ENCODE data around the gene KLRB1.
"Not testable (repeated sequence)": the region's sequence is repeated elsewhere in the genome, so short reads cannot be mapped to it uniquely, and the experiment has no call there.

The KLRB1 gene

DNA sequence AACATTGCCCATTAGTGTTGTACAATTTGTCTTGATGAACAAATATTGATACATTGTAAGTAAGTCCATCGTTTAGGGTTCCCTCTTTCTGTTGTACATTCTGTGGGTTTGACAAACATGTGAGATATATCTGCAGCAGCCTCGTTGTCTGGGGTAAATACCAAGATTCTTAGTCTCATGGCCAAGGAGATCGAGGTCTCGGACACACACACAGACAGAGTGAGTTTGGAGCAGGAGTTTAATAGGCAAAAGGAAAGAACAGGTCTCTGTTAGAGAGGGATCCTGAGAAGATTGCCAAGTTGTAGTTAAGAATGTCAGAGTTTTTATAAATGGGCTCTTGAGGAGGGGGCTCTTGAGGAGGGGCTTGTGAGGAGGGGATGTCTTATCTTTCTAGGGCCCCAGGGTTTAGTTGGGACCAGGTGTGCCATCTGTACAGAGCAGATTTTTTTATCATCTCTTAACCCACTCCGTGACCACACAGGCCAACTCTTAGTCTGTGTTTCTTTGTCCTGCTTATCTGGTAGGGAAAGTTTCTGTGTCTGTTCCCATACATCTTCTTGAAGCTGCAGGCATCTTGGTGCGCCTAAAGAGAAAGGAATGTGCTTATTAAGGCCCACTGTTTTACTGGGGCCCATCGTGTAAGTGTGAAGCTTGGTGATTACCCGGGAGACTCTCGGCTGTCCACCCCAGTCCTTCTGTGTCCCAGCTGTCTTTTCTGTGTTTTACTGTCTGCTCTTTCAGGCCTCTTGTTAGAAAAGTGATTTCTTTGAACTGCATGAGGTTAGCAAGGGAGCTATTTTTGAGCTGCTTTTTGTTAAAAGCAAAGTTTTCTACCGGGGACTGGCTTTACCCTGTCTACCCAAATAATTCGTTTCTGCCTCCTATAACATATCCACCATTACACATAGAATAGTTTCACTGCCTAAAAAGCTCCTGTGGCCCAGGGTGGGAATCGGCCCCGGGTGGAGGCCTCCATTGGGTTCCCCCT is 39.4 kb upstream of the KLRB1 start:
- no peak for DNase-seq (ENCODE audit: low read depth in 1 of 2, low spot score in 1 of 2)

DNA sequence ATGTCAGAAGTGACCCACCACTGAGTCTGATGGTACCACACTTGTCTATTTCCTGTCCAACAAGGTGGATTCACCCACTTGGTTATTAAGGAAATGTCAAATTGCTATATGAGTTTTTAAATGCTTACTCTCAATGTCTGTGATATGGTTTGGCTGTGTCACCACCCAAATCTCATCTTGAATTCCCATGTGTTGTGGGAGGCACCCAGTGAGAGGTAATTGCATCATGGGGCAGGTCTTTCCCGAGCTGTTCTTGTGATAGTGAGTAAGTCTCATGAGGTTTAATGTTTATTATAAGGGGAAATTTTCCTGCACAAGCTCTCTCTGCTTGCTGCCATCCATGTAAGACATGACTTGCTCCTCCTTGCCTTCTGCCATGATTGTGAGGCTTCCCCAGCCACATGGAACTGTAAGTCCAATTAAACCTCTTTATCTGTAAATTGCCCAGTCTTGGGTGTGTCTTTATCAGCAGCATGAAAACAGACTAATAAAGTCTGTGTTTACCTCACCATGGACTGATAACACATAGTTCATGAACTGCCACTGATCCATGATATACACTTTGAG is 37.4 kb upstream of the KLRB1 start:
- H3K27me3 ChIP-seq (ENCODE audit: insufficient read depth, poor library complexity, severe bottlenecking); DNase-seq (ENCODE audit: low read depth in 1 of 2, low spot score in 1 of 2); H3K27ac ChIP-seq (replicated peaks); H3K4me3 ChIP-seq (replicated peaks; ENCODE audit: insufficient read depth, low read length): not testable (repeated sequence)

More for the DNA sequence above, 39.4 kb upstream of the KLRB1 start:
- no peak; the same call in 1 of the 2 replicates for TF ChIP-seq POLR2AphosphoS5 (IDR thresholded peaks at IDR 0.05; ENCODE audit: low read depth)
- TF ChIP-seq, protein P1, sequence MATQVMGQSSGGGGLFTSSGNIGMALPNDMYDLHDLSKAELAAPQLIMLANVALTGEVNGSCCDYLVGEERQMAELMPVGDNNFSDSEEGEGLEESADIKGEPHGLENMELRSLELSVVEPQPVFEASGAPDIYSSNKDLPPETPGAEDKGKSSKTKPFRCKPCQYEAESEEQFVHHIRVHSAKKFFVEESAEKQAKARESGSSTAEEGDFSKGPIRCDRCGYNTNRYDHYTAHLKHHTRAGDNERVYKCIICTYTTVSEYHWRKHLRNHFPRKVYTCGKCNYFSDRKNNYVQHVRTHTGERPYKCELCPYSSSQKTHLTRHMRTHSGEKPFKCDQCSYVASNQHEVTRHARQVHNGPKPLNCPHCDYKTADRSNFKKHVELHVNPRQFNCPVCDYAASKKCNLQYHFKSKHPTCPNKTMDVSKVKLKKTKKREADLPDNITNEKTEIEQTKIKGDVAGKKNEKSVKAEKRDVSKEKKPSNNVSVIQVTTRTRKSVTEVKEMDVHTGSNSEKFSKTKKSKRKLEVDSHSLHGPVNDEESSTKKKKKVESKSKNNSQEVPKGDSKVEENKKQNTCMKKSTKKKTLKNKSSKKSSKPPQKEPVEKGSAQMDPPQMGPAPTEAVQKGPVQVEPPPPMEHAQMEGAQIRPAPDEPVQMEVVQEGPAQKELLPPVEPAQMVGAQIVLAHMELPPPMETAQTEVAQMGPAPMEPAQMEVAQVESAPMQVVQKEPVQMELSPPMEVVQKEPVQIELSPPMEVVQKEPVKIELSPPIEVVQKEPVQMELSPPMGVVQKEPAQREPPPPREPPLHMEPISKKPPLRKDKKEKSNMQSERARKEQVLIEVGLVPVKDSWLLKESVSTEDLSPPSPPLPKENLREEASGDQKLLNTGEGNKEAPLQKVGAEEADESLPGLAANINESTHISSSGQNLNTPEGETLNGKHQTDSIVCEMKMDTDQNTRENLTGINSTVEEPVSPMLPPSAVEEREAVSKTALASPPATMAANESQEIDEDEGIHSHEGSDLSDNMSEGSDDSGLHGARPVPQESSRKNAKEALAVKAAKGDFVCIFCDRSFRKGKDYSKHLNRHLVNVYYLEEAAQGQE (IDR thresholded peaks at IDR 0.05; ENCODE audit: insufficient replicate concordance, low read depth), result no peak
- no peak for TF ChIP-seq SPI1 (IDR thresholded peaks at IDR 0.05; ENCODE audit: borderline replicate concordance, low read depth)
- TF ChIP-seq GABPA (IDR thresholded peaks at IDR 0.05; ENCODE audit: low read depth), result no peak
- TF ChIP-seq, protein P2, sequence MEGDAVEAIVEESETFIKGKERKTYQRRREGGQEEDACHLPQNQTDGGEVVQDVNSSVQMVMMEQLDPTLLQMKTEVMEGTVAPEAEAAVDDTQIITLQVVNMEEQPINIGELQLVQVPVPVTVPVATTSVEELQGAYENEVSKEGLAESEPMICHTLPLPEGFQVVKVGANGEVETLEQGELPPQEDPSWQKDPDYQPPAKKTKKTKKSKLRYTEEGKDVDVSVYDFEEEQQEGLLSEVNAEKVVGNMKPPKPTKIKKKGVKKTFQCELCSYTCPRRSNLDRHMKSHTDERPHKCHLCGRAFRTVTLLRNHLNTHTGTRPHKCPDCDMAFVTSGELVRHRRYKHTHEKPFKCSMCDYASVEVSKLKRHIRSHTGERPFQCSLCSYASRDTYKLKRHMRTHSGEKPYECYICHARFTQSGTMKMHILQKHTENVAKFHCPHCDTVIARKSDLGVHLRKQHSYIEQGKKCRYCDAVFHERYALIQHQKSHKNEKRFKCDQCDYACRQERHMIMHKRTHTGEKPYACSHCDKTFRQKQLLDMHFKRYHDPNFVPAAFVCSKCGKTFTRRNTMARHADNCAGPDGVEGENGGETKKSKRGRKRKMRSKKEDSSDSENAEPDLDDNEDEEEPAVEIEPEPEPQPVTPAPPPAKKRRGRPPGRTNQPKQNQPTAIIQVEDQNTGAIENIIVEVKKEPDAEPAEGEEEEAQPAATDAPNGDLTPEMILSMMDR (IDR thresholded peaks at IDR 0.05; ENCODE audit: insufficient read depth, low read length), result no peak
- Histone ChIP-seq H3K27me3 (ENCODE audit: insufficient read depth, poor library complexity, severe bottlenecking) (no peaks in the 10 kb centered on the region), H3K4me3 (replicated peaks; ENCODE audit: insufficient read depth, low read length) (peak overlapping the region; percentile 68), H3K27ac (replicated peaks) (peak overlapping the region; percentile 97)

DNA sequence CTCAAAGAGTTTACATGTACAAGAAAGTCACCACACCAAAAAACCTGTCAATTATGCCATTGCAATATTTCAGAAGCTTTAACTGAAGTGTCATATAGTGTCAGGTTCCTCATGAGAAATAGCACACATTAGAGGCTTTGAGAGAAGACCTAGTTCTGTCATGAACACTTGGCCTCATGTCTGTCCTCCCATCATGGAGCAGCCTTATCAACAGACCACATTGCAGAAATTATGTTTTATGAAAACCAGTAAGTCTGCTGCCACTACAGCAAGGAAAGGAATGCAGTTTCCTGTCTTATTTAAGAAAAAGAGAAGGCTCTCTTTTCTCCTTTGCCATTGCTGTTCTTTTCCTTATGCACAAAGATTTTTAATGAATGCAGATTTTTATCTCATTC is 35.5 kb upstream of the KLRB1 start:
- TF ChIP-seq SPI1 (IDR thresholded peaks at IDR 0.05; ENCODE audit: borderline replicate concordance, low read depth) (no peak), POLR2AphosphoS5 (IDR thresholded peaks at IDR 0.05; ENCODE audit: low read depth) (no peak), GABPA (IDR thresholded peaks at IDR 0.05; ENCODE audit: low read depth) (no peak)
- TF ChIP-seq, protein P1 (IDR thresholded peaks at IDR 0.05; ENCODE audit: insufficient replicate concordance, low read depth), result no peak
- TF ChIP-seq, protein P2 (IDR thresholded peaks at IDR 0.05; ENCODE audit: insufficient read depth, low read length), result no peak
- Histone ChIP-seq H3K4me3 (replicated peaks; ENCODE audit: insufficient read depth, low read length) (no peak overlapping the region), H3K27ac (replicated peaks) (no peak overlapping the region), H3K27me3 (ENCODE audit: insufficient read depth, poor library complexity, severe bottlenecking) (no peaks in the 10 kb centered on the region)
- no peak for DNase-seq (ENCODE audit: low read depth in 1 of 2, low spot score in 1 of 2)

DNA sequence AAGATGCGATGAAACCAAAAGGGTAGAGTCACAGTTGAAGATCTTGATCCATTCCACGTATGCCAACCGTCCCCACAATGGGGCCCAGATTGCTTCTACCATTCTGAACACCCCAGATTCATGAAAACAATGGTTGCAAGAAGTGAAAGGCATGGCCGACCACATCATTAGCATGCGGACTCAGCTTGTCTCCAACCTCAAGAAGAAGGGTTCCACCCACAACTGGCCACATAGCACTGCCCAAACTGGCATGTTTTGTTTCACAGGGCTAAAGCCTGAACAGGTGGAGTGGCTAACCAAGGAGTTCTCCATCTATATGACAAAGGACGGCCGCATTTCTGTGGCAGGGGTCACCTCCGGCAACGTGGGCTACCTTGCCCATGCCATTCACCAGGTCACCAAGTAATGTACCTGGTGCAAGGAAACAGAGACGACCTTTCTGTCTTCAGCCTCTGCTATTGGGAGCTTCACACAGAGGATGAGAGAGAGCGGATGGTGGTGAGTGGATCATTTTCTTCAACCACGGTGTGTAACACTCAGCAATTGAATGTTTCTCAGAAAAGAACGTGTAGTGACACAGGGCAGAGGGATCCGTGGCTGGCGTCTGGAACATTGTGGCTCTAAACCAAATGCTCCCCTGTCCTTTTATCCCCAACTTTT is 35.0 kb upstream of the KLRB1 start:
- Histone ChIP-seq H3K27ac (replicated peaks) (no peak overlapping the region), H3K27me3 (ENCODE audit: insufficient read depth, poor library complexity, severe bottlenecking) (no peaks in the 10 kb centered on the region), H3K4me3 (replicated peaks; ENCODE audit: insufficient read depth, low read length) (no peak overlapping the region)
- DNase-seq (ENCODE audit: low read depth in 1 of 2, low spot score in 1 of 2), result no peak
- no peak for TF ChIP-seq SPI1 (IDR thresholded peaks at IDR 0.05; ENCODE audit: borderline replicate concordance, low read depth)
- TF ChIP-seq GABPA (IDR thresholded peaks at IDR 0.05; ENCODE audit: low read depth), result no peak
- TF ChIP-seq, protein P1 (IDR thresholded peaks at IDR 0.05; ENCODE audit: insufficient replicate concordance, low read depth), result no peak
- TF ChIP-seq, protein P2 (IDR thresholded peaks at IDR 0.05; ENCODE audit: insufficient read depth, low read length), result no peak
- TF ChIP-seq POLR2AphosphoS5 (IDR thresholded peaks at IDR 0.05; ENCODE audit: low read depth), result no peak

All from HL-60 (cell line).